ENCODE measurements around the gene ABCG1. TPM values are rescaled to one million over a fixed set of nuclear protein-coding genes. Genes with fewer than 3 reads are reported as not detected.
"Not testable (repeated sequence)": the region's sequence is repeated elsewhere in the genome, so short reads cannot be mapped to it uniquely, and the experiment has no call there.

The ABCG1 gene
- total RNA-seq, 1 donor from 2014 or later, result 156 TPM

- no peak for DNase-seq (ENCODE audit: low read depth in 2 of 2)
Measured at GRCh38 chr21:42289926-42290325, 71.0 kb downstream of the ABCG1 start.

- DNase-seq (ENCODE audit: low read depth in 2 of 2), result no peak
Measured at GRCh38 chr21:42290505-42290904, 71.6 kb downstream of the ABCG1 start.

GRCh38 chr21:42291003-42291750 lies 72.2 kb downstream of the ABCG1 start:
- DNase-seq (ENCODE audit: low read depth in 2 of 2), result no peak

- no peak for DNase-seq (ENCODE audit: low read depth in 2 of 2)
Measured at GRCh38 chr21:42291751-42292562, 73.0 kb downstream of the ABCG1 start.

- not testable (repeated sequence) for DNase-seq (ENCODE audit: low read depth in 2 of 2)
Measured at GRCh38 chr21:42292563-42293142, 73.7 kb downstream of the ABCG1 start.

- DNase-seq (ENCODE audit: low read depth in 2 of 2), result no peak
Measured at GRCh38 chr21:42293649-42294272, 74.8 kb downstream of the ABCG1 start.

- DNase-seq (ENCODE audit: low read depth in 2 of 2), result no peak
Measured at GRCh38 chr21:42294273-42294880, 75.4 kb downstream of the ABCG1 start.

GRCh38 chr21:42295845-42296244 lies 76.9 kb downstream of the ABCG1 start:
- no peak for DNase-seq (ENCODE audit: low read depth in 2 of 2)

GRCh38 chr21:42296501-42296900 lies 77.6 kb downstream of the ABCG1 start:
- no peak for DNase-seq (ENCODE audit: low read depth in 2 of 2)

- no peak for DNase-seq (ENCODE audit: low read depth in 2 of 2)
Measured at GRCh38 chr21:42297377-42297776, 78.4 kb downstream of the ABCG1 start.

- DNase-seq (ENCODE audit: low read depth in 2 of 2), result no peak
Measured at GRCh38 chr21:42298237-42298636, 79.3 kb downstream of the ABCG1 start.

- peak in 1 of 2 donors; percentile 75 for DNase-seq (ENCODE audit: low read depth in 2 of 2)
Measured at GRCh38 chr21:42298657-42299056, 79.7 kb downstream of the ABCG1 start.

GRCh38 chr21:42299324-42300044 lies 80.5 kb downstream of the ABCG1 start:
- no peak for DNase-seq (ENCODE audit: low read depth in 2 of 2)

- no peak for DNase-seq (ENCODE audit: low read depth in 2 of 2)
Measured at GRCh38 chr21:42300045-42300583, 81.2 kb downstream of the ABCG1 start.

- no peak for DNase-seq (ENCODE audit: low read depth in 2 of 2)
Measured at GRCh38 chr21:42300956-42301355, 82.0 kb downstream of the ABCG1 start.

- DNase-seq (ENCODE audit: low read depth in 2 of 2), result peak; percentile 40 to 95
Measured at GRCh38 chr21:42301371-42302075, 82.6 kb downstream of the ABCG1 start.

- DNase-seq (ENCODE audit: low read depth in 2 of 2), result no peak
Measured at GRCh38 chr21:42302076-42302650, 83.2 kb downstream of the ABCG1 start.

GRCh38 chr21:42302794-42303193 lies 83.9 kb downstream of the ABCG1 start:
- DNase-seq (ENCODE audit: low read depth in 2 of 2), result no peak

- DNase-seq (ENCODE audit: low read depth in 2 of 2), result no peak
Measured at GRCh38 chr21:42303443-42303842, 84.5 kb downstream of the ABCG1 start.
